HG02885 (cell line): ENCODE results near the gene OLFML2B.
A peak's percentile ranks its signal among the peaks of the same experiment; 100 is the strongest.

Source experiments
- ATAC-seq: cut with Tn5 transposase; IDR thresholded peaks from one replicate; pipeline ENCODE4 v1.9.1; 2021; ENCODE audit warnings: mild to moderate bottlenecking; ENCODE audit not compliant: unreplicated experiment, poor library complexity

OLFML2B gene

DNA sequence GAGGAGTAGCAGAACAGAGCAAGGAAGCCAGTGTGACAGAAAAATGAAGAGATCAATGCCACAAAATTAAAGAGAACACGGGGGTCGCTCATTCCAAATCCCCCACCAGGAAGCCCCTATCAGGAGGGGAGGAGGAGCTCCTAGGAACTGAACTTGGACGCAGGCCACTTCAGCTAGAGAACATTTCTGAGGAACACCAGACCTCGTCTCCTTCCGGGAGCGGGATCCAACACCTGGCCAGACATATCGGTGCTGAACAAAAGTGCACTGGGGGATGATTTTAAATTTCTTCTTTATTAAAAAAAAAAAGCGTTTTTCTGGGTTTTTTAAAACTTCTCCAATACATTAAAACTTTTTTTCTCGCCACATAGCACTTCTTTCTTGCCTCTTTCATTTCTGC is 40.8 kb downstream of the OLFML2B start:
- ATAC-seq: no peak

DNA sequence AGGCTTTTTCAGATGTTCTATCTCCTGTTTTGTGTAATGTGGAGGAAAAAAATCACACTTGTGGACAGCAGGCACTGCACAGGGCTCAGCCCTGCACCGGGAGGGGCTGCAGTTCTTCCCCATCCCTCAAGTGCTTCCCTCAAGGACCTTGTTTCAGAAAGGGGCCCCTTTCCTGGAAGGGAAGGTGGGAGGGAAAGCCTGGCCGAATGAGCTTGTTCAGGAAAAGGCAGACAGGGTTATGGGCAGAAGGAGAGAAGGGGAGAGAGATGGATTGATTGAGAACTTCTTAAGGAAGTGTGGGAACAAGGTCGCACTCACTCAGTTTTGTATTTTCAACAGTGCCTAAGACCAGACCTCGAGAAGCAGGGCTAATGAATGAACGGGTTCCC is 41.2 kb downstream of the OLFML2B start:
- ATAC-seq: no peak

DNA sequence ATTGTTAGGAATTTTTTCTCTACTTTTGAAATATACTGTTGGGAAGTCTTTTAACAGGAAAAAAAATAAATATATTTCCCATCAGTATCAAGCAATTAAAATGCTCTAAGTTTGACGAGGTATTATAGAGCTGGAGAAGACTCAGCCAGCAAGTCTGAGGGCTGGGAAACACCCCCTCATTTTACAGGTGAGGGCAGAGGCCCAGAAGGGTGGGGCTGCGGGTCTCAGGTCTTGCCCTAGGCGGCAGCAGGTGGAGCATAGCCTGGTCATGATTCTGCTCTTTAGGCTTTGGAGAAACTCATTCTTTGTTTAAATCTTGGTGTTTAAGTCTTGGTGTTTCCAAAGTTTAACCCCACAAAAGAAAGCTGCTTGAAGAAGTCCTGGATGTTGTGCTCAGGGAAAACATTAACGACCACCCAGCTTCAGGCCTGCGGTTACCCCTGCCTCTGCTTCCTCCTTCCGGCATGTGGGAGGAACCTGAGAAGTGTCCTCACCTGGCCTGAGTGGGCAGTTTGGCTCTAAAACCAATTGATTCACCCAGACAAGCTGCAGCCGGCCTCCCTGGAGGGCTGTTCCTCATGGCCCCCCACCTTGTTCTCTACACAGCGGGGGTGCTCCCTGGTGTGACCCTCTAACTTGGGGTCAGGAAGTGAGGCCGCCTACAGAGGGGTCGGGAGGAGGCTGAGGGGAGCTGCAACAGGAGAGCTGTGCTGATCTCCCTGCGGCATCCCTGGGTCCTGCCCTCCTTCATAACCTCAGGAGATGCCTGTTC is 41.7 kb downstream of the OLFML2B start:
- ATAC-seq: no peak

DNA sequence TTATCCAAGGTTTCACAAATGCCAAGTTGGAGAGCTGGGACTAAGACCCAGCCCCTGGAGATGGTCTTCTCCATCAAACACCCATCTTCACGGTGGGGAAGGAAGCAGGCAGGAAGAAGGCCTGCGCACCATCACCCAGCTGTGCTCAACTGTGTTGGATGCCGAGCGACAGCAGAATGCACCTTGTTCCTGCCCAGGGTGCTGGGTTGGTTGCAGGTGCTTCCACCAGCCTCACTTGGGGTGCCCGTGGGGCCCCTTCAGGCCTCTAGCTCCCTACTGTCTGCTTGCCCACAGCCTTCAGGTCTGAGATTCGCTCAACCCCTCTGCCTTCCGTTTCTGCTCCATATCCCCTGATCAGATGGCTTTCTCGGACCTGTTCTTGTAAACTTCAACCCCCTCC is 42.5 kb downstream of the OLFML2B start:
- ATAC-seq: no peak

DNA sequence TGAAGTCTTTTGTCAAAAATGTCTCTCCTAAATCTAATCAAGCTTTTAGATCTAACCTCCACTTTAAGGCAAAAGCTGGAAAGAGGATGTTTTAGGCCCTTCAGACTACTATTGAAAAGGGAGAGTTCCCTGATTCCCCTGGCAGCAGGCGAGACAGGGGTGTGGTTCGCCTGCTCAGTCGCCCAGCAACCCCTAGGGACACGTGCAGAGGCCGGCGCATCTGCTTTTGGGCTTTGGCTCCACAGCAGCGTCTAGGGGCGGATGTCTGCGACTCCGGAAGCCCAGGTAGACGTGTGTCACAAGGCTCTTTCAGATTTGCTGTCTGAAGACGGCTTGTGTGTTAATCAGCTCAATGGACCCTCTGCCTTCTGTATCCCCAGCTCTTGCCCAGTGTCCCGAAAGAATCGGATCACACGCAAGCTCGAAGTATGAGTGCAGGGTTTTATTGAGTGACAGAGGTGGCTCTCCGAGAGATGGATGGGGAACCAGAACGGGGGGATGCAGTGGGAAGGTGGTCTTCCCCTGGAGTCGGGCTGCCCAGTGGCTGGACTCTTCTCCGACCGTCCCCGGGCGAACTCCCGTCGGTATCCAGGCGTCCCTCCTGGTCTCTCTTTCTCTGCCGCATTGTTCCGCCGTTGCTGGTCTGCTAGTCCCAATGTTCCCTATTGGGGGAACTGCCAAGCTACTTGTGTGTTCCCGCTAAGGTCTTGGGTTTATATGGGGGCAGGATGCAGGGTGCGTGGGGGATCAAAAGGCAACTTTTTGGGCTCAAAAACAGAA is 45.5 kb downstream of the OLFML2B start:
- ATAC-seq: no peak

DNA sequence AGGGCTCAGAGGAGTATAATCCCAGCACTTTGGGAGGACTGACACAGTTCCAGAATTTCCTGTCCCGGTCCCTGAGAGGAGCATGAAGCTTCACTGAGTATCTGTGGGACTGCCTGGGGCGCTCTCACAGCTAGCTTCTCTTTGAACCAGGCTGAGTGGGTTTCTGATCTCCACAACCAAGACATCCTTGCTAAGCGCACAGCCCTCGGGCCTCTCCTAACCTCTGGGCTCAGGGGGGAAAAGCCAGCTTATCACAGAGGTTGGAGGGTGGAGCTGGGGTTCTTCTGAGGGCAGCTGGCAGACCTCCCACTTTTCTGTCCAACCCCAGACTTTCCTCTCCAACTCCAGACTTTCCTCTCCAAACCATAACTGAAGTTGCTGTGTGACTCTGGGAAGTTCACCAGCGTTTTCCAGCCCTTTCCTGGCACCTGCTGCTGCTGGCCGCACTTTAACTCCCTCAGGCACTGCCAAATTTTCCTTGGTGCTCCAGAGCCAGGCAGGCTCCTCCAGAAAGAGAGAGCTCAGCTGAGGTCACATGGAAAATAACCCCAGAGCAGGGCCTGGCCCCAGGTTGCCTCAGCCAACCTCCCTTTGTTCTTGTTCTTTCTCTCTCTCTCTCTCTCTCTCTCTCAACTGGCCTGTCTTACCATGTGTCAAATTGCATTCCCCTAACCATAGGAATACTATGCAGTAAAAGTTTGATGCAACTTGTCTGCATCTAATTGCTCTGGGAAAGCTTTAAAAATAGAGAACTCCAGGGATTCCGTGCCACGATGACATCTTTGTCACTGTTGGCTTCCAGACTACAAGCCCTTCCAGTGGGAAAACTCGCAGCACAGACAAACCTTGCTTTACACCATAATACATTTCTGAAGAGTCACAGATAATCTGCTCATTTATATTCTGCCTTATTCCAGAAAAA is 49.5 kb downstream of the OLFML2B start:
- no peak for ATAC-seq

DNA sequence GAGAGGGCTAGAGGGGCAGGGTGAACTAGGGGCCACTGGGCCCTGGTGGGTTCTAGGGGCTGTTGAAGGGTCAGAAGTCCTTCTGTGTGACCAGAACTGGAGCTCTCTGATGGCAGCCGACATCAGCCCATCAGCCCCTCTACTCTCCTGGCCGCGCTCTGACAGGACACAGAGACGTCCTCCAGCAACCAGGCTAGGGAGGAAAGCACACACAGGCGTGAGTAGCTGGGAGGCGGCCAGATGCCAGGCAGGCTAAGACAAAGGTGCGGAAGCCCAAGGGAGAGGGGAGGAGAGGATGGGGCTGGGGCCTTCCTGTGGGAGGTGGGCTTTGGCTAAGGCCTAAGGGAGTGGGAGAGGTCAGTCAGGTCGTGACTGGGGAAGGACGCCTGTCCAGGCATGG is 50.8 kb downstream of the OLFML2B start:
- ATAC-seq: no peak

DNA sequence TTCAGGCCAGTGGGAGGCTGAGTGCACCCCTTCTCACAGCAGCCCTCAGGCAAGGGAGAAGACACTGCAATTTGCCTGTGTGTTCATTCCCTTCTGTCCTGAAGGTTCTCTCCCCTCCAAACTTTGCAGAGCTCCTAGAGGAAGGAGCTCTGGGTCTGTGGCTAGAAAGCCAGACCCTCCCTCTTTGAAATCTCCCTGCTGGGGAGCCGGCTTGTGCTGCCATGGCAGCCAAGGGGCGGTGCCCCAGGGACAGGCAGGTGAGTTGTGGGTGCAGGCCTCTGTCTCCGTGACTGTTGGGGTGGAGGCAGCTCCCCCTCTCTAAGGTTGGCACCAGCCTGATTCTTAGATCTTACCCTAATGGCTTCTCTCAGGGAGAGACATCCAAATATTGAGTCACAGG is 53.0 kb downstream of the OLFML2B start:
- ATAC-seq: no peak

DNA sequence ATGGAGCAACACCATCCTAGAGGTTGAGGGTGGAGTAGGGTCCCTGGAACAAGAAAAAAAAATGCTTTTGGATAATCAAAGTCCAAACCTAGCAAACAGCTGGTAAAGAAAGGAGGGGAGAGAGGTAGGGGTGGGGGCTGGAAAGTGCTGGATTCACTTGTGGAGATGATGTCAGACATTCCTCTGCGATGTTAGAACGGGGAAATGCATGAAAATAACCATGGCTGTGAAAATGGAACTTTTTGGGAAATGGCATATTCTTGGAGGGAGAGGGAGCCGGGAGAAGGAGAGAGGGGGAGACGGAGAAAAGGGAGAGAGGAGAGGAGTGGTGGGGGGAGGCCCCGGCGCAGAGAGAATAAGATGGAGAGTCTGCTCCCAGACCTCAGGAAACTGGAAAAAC is 53.6 kb downstream of the OLFML2B start:
- ATAC-seq: no peak

DNA sequence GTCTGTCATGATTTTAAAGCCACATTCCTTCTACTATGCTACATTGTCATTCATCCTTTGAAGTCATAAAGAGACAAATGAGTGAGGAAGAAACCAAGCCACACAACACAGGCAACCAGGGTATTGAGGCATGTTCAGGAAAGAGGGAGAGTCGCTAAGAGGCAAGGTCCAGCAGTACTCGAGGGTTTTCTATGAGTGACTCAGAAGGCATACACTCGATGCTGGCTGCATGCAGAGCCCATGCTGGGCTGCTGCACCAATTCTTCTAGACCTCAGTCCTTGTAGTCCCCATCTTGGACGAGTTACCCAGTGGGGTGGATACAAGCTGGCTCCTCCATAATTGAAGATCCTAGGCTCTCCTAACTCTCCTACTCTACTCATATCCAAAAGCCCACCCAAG is 57.6 kb downstream of the OLFML2B start:
- no peak for ATAC-seq

DNA sequence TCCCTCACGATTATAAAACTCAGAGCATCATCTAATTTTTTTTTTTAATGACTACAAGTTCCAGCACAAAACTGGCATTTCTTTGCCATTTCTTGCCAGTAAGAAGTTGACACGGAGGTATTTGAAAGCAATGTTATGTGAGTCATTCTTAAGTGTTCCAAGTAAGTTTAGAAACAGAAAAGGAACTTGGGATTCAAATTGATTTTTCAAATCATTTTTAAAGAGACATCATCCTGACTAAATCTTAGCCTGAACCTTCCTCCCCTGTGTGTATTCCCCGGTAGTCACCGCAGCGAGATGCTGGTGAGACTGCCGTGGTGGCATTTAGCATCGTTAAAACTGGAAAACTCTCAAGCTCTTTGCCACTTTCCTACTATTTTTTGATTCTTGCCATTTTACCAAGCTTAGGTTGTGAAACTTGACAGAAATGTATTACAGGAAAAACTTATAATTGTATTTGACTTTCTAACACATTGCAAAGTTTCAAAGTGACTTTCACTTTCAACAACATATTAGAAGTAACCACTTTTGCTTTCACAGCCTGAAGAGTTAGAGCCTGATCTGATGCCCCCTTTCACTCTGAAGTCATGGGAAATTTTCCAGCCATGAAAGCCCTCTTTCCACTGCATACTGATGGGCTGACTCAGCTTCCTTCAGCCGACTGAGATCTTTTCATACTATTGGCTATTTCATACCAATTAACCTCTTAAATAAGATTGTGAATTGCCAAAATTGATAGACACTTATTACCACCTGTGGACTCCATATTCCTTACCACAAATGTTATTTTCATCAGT is 61.4 kb downstream of the OLFML2B start:
- peak; percentile 93 for ATAC-seq

DNA sequence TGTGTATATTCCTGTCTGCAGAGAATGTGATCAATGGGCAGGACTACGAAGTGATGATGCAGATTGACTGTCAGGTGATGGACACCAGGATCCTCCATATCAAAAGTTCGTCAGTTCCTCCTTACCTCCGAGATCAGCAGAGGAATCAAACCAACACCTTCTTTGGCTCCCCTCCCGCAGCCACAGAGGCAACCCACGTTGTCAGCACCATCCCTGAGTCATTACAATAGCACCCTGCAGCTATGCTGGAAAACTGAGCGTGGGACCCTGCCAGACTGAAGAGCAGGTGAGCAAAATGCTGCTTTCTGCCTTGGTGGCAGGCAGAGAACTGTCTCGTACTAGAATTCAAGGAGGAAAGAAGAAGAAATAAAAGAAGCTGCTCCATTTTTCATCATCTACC is 65.2 kb downstream of the OLFML2B start:
- no peak for ATAC-seq

DNA sequence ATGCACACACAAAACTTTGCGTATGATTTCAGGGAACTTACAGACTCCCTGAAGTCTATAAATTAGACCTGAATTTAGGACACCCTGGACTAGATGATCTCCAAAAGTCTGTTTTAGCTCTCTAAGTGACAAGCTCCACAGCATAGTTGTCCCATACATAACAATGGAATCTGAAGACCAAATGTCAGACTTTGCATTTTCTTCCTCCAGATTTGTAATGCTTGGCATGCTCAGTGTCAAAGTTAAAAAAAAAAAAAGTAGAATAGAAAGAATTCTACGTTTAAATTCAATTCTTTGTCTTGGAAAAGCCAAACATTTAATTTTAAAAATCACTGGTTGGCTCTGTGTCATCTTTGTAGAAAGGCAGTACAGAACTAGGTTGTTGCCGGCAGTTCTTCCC is 66.7 kb downstream of the OLFML2B start:
- ATAC-seq: no peak

DNA sequence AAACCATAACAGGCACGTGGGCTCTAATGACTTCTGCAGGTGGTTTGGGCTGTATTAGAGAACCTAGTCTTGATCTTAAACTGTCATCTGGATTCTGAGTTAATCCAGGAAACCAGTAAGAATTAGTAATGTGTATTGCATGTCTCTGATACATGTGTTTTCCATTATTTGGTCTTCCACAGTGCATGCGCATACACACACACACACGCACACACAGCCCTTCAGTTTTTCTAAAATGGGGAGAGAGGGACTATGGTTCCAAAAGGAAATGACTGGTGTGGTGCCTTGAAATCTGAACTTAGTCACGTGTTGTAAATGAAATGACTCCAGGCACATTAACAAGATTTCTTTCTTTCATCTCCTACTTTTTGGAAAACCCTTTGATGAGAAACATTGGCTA is 67.6 kb downstream of the OLFML2B start:
- no peak for ATAC-seq

DNA sequence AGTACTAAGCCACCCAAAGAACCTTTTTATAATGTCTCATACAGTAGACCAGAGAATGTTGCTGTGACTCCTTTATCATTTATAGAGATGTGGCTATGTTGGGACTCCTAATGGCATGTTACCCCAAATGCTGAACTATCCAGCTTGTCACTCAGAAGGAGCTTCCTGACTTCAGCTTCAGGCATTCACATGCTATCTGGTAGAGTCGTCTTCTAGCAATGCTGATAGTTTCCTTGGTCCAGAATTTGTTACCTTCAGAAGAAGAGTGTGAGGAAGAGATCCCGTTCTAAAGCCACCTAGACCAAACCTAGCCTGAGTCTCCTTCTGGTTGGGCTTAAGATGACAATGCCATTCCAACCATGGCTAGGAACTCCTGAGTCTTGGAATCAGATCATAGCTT is 68.1 kb downstream of the OLFML2B start:
- ATAC-seq: no peak

DNA sequence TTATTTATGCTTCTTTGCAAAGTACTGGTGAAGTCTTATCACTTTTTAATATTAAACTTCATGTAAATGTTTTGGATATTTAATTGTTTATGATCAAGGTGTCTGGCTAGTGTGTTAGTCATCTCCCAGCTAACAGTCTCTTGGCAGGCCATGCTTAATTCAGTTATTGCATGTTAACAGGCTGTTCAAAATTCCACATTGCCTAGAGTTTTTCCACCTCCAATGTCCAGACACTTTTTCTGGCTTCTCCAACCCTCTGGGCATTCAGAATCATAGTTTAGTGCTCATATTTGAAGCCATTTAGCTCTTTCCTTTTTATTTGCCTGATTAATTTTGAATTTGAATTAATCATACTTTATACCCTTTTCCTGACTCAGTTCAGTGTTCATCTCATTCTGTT is 69.2 kb downstream of the OLFML2B start:
- no peak for ATAC-seq

DNA sequence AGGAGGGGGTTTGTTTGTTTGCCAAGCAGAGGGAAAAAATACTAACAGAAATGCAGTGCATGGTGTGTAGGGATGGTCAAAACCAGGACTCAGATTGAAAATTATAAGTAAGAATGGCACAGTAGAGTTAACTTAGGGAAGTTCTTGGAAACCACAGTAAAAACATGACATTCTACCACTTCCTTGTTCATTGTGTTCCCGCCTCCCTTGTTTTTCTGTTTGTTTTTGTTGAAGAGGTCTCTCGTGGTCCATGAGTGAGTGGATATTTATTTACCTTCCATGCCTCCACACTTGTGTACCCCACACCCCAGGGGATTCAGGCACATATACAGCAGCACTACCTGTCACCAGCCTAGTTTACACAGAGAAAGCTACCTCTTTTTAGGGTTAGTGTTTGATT is 69.6 kb downstream of the OLFML2B start:
- ATAC-seq: no peak

DNA sequence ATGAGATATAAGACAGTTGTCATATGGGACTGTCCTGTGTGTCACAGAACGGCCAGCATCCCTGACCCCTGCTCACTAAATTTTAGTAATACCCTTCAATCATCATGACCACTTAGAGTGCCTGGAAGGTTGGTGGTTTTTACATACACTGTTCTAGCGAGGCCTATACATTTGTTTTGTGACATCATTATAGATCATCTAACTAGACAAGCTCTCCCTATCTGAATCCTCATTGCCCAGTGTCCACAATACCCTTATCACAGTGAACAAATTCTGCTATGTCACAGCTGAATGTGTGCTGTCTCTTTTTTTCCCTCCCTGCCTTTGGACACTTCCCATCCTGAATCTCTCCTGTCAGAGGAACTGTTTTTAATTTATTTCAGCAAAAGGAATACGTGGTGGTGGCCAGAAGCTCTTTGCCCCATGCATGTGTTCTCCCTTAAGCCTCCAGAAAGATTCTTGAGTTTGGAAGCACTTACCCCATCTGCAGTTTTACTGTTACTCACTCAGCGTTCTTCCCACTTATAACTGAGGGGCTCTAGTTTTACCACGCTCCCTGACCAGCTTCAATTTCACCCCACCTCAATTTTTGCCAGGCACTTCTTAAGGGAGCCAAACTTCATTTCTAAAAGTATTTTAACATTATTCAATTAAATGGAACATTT is 70.3 kb downstream of the OLFML2B start:
- no peak for ATAC-seq

DNA sequence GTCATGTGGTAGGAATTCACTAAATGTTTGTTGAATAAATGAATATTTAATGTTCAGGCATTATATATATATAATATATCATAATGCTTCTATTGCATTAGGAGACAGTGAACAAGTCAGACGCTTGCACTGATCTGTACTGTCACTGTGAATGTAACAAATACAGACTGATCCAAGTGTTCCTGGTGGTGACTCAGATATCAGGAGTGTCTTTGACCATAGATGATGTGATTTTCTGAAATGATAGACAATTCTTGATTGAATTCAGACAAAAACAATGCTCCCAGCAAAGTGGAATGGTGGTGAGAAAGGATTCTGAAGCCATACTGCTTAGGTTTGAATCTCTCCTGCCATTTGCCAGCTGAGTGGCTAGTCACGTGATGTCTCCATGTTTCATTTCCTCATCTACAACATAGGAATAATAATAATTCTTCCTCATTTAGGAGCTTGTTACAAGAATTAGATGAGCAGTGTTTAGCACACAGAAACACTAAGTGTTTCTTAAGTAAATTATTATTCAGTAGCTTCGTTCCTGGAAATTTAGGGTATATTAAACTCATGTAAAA is 71.0 kb downstream of the OLFML2B start:
- no peak for ATAC-seq
